ENCODE data around the gene C6orf132. TPM values are rescaled to one million over a fixed set of nuclear protein-coding genes. Genes with fewer than 3 reads are reported as not detected.
A peak's percentile ranks its signal among the peaks of the same experiment; 100 is the strongest.
"Not testable (repeated sequence)": the region's sequence is repeated elsewhere in the genome, so short reads cannot be mapped to it uniquely, and the experiment has no call there.

C6orf132 gene
- total RNA-seq, 3 donors from 2014 or later = 0.11 to 0.30 (median 0.29) TPM

GRCh38 chr6:42152528-42153213 is 10.3 kb upstream of the C6orf132 start:
- H3K9me3 Mint-ChIP-seq; H3K4me1 Mint-ChIP-seq (ENCODE audit: low read depth): not testable (repeated sequence)

DNA sequence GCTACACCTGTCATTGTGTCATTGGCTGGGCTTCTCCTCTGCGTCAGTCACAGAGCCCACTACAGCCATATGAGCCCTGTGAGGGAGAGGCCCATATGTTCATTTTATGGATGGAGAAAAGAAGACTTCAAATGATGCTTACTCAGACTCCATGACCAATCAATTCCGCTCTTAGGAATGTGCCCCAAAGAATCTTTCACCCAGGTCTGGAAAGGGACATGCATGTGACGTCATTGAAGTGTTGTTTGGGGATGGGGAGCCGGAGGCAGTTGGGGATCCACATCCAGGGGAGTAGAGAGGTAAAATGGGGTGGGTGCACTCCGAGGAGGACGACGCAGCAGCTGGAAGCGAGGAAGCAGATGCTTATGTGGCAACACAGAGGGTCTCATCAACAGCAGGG is 9.6 kb upstream of the C6orf132 start:
- no peak for ATAC-seq
- Mint-ChIP-seq H3K4me3 (no peak overlapping the region), H3K9me3 (no peaks in the 10 kb centered on the region), H3K27me3 (ENCODE audit: low read depth) (no peaks in the 10 kb centered on the region), H3K36me3 (ENCODE audit: insufficient read depth) (no peaks in the 10 kb centered on the region), H3K4me1 (ENCODE audit: low read depth) (no peaks in the 10 kb centered on the region)
- no peak for DNase-seq

More at GRCh38 chr6:42152528-42153213, 10.3 kb upstream of the C6orf132 start:
- not testable (repeated sequence) for ATAC-seq; H3K36me3 Mint-ChIP-seq (ENCODE audit: insufficient read depth); H3K27me3 Mint-ChIP-seq (ENCODE audit: low read depth); DNase-seq; H3K4me3 Mint-ChIP-seq

GRCh38 chr6:42150254-42150653 is 7.8 kb upstream of the C6orf132 start:
- H3K9me3 Mint-ChIP-seq = no peaks in the 10 kb centered on the region
- H3K27me3 Mint-ChIP-seq (ENCODE audit: low read depth) = peaks cover 4% of the 10 kb centered on the region
- DNase-seq (no peak), ATAC-seq (no peak)
- no peaks in the 10 kb centered on the region for H3K4me1 Mint-ChIP-seq (ENCODE audit: low read depth)
- no peaks in the 10 kb centered on the region for H3K36me3 Mint-ChIP-seq (ENCODE audit: insufficient read depth)
- no peak overlapping the region for H3K4me3 Mint-ChIP-seq

- no peak for ATAC-seq
- DNase-seq = no peak
- Mint-ChIP-seq H3K27me3 (ENCODE audit: low read depth) (peaks cover 16% of the 10 kb centered on the region), H3K4me3 (no peak overlapping the region), H3K36me3 (ENCODE audit: insufficient read depth) (no peaks in the 10 kb centered on the region), H3K9me3 (no peaks in the 10 kb centered on the region), H3K4me1 (ENCODE audit: low read depth) (no peaks in the 10 kb centered on the region)
Measured at GRCh38 chr6:42148058-42148457, 5.6 kb upstream of the C6orf132 start.

DNA sequence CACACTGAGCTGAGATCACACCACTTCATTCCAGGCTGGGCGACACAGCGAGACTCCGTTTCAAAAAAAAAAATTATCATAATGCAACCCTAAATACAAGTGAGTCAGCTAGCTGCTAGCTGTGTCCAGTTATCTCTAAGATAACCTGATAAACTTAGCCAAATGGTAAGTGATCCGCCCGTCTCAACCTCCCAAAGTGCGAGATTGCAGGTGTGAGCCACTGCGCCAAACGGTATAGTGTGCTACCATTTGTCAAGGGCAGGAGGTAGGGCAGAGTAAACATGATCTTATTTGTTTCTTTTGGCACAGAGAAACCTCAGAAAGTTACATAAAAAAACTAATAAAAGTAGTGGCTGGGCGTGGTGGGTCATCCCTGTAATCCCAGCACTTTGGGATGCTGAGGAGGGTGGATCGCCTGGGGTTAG is 4.7 kb upstream of the C6orf132 start:
- Mint-ChIP-seq H3K9me3 (no peaks in the 10 kb centered on the region), H3K4me1 (ENCODE audit: low read depth) (peaks cover 3% of the 10 kb centered on the region), H3K36me3 (ENCODE audit: insufficient read depth) (no peaks in the 10 kb centered on the region), H3K27me3 (ENCODE audit: low read depth) (peaks cover 21% of the 10 kb centered on the region), H3K4me3 (no peak overlapping the region)
- ATAC-seq = no peak
- DNase-seq = no peak

- no peaks in the 10 kb centered on the region for H3K36me3 Mint-ChIP-seq (ENCODE audit: insufficient read depth)
- H3K4me3 Mint-ChIP-seq = no peak overlapping the region
- peaks cover 37% of the 10 kb centered on the region for H3K27me3 Mint-ChIP-seq (ENCODE audit: low read depth)
- DNase-seq (no peak), ATAC-seq (no peak)
- H3K4me1 Mint-ChIP-seq (ENCODE audit: low read depth) = peaks cover 10% of the 10 kb centered on the region
- no peaks in the 10 kb centered on the region for H3K9me3 Mint-ChIP-seq
Measured at GRCh38 chr6:42141603-42142117, 760 bp downstream of the C6orf132 start.

DNA sequence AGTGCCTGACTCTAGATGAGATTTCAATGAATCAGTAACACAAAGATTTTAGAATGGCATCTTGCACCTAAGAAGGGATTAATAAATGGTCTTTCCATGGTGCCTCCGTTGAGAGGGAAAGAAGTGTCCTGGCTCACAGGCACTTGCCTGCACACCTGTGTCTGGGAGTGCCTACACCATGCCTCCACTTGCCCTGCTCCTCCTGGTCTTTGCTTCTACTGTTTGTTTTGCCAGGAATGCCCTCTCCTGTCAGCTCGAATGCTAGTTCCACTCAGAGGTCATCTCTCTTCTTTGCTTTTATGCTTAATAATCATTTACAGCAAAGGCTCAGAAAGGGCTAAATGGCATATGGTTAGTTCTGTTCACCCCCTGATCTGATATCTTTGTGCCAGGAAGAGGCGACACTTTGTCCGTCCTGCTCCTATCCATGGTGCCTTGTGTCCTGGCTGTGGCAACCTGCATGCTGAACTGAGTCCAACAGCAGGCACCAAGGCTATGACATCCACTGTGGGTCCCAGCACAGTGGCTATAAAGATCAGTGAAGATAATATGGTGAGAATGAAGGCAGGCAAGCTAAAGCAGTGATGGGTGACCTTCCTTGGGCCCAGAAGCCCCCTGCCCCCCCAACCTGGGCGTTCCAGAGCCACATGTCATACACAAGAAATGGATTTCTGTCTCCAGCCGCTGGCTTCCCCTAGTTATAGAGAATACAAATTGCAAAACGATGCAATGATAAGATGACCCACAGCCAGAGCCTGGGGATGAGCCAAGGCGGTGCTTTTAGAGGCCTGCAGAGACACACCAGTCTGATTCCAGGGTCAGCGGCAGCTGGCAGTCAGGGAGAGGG is 1.4 kb downstream of the C6orf132 start:
- Mint-ChIP-seq H3K4me3 (no peak overlapping the region), H3K9me3 (no peaks in the 10 kb centered on the region), H3K36me3 (ENCODE audit: insufficient read depth) (no peaks in the 10 kb centered on the region), H3K4me1 (ENCODE audit: low read depth) (peaks cover 14% of the 10 kb centered on the region), H3K27me3 (ENCODE audit: low read depth) (peaks cover 37% of the 10 kb centered on the region)
- DNase-seq (no peak), ATAC-seq (no peak)

GRCh38 chr6:42140032-42140431 is 2.4 kb downstream of the C6orf132 start:
- Mint-ChIP-seq H3K4me3 (no peak overlapping the region), H3K36me3 (ENCODE audit: insufficient read depth) (no peaks in the 10 kb centered on the region), H3K9me3 (no peaks in the 10 kb centered on the region), H3K27me3 (ENCODE audit: low read depth) (peaks cover 33% of the 10 kb centered on the region), H3K4me1 (ENCODE audit: low read depth) (peaks cover 14% of the 10 kb centered on the region)
- DNase-seq = no peak
- no peak for ATAC-seq

GRCh38 chr6:42138630-42139619 is 3.5 kb downstream of the C6orf132 start:
- Mint-ChIP-seq H3K27me3 (ENCODE audit: low read depth) (peaks cover 30% of the 10 kb centered on the region), H3K9me3 (no peaks in the 10 kb centered on the region), H3K4me1 (ENCODE audit: low read depth) (peaks cover 14% of the 10 kb centered on the region), H3K4me3 (no peak overlapping the region), H3K36me3 (ENCODE audit: insufficient read depth) (no peaks in the 10 kb centered on the region)
- ATAC-seq (no peak), DNase-seq (no peak)

DNA sequence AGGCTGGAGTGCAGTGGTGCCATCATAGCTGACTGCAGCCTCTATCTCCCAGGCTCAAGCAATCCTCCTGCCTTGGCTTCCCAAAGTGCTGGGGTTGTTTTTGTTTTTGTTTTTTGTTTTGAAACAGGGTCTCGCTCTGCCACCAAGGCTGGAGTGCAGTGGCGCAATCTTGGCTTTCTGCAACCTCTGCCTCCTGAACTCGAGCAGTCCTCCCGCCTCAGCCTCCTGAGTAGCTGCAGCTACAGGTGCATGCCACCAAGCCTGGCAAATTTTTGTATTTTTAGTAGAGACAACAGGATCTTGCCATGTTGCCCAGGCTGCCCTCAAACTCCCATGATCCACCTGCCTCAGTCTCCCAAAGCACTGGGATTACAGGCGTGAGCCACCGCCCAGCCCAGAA is 4.2 kb downstream of the C6orf132 start:
- ATAC-seq (no peak), DNase-seq (no peak)
- H3K4me1 Mint-ChIP-seq (ENCODE audit: low read depth) = peaks cover 14% of the 10 kb centered on the region
- H3K4me3 Mint-ChIP-seq = no peak overlapping the region
- H3K9me3 Mint-ChIP-seq = no peaks in the 10 kb centered on the region
- H3K36me3 Mint-ChIP-seq (ENCODE audit: insufficient read depth) = no peaks in the 10 kb centered on the region
- H3K27me3 Mint-ChIP-seq (ENCODE audit: low read depth) = peaks cover 23% of the 10 kb centered on the region

- no peaks in the 10 kb centered on the region for H3K9me3 Mint-ChIP-seq
- no peak for ATAC-seq
- H3K4me1 Mint-ChIP-seq (ENCODE audit: low read depth) = peaks cover 11% of the 10 kb centered on the region
- peaks cover 17% of the 10 kb centered on the region for H3K27me3 Mint-ChIP-seq (ENCODE audit: low read depth)
- H3K36me3 Mint-ChIP-seq (ENCODE audit: insufficient read depth) = no peaks in the 10 kb centered on the region
- no peak overlapping the region for H3K4me3 Mint-ChIP-seq
- DNase-seq = no peak
Measured at GRCh38 chr6:42137194-42137753, 5.1 kb downstream of the C6orf132 start.

GRCh38 chr6:42136508-42137193 is 5.8 kb downstream of the C6orf132 start:
- H3K9me3 Mint-ChIP-seq = no peaks in the 10 kb centered on the region
- H3K27me3 Mint-ChIP-seq (ENCODE audit: low read depth) = peaks cover 17% of the 10 kb centered on the region
- DNase-seq = no peak
- peaks cover 11% of the 10 kb centered on the region for H3K4me1 Mint-ChIP-seq (ENCODE audit: low read depth)
- peak; percentile 80 to 84 for ATAC-seq
- H3K36me3 Mint-ChIP-seq (ENCODE audit: insufficient read depth) = no peaks in the 10 kb centered on the region
- no peak overlapping the region for H3K4me3 Mint-ChIP-seq

DNA sequence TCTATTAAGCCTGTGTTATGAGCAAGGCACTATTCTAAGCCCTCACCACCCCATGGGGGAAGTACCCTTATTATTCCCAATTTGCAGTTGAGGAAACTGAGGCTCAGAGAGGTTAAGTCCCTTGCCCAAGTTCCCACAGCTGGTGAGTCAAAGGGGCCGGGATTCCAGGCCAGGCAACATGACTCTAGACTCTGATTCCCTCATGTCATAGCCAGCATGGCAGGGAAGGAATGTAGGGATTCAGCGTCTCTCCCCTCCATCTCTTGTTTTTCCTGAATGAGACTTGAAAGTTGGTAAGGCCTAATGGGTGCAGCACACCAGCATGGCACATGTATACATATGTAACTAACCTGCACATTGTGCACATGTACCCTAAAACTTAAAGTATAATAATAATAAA is 6.7 kb downstream of the C6orf132 start:
- ATAC-seq = no peak
- H3K4me3 Mint-ChIP-seq = no peak overlapping the region
- no peaks in the 10 kb centered on the region for H3K9me3 Mint-ChIP-seq
- H3K36me3 Mint-ChIP-seq (ENCODE audit: insufficient read depth) = no peaks in the 10 kb centered on the region
- peaks cover 7% of the 10 kb centered on the region for H3K27me3 Mint-ChIP-seq (ENCODE audit: low read depth)
- H3K4me1 Mint-ChIP-seq (ENCODE audit: low read depth) = peaks cover 11% of the 10 kb centered on the region
- DNase-seq = no peak

Data from activated T-cell treated with anti-CD3 and anti-CD28 coated beads, Interleukin-2, amount 50 U/mL, for 4 hours (primary cell).